ENCODE results near the gene TNS3. TPM values are rescaled to one million over a fixed set of nuclear protein-coding genes. Genes with fewer than 3 reads are reported as not detected.
A peak's percentile ranks its signal among the peaks of the same experiment; 100 is the strongest.

Gene TNS3
- total RNA-seq, 1 donor from 2014 or later: 47.2 TPM

- no peak for ATAC-seq
Observed at GRCh38 chr7:47492716-47493325, 89.1 kb downstream of the TNS3 start.

GRCh38 chr7:47490501-47491265, 91.2 kb downstream of the TNS3 start:
- DNase-seq (ENCODE audit: low spot score) (no peak), ATAC-seq (no peak)

More at GRCh38 chr7:47492716-47493325, 89.1 kb downstream of the TNS3 start:
- DNase-seq (ENCODE audit: low spot score): no peak

DNA sequence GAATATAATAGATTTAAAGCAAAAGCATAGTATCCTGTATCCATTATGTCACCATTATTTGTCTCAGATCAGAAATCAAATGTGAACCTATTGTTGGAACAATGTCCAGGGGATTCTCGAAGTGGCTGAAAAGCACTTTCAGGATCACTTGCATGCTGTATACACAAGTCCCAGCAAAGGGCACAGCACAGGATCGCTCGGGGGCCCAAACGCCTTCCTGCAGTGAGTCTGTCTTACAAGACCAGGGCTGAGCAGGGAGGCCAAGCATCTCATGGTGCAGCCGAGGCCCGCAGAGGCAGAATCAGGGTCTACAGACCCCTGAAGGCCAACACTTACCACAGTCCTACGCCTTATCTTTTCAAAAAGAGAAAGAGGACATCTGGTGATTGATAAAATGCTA, 92.3 kb downstream of the TNS3 start:
- ATAC-seq: no peak
- DNase-seq (ENCODE audit: low spot score): no peak

DNA sequence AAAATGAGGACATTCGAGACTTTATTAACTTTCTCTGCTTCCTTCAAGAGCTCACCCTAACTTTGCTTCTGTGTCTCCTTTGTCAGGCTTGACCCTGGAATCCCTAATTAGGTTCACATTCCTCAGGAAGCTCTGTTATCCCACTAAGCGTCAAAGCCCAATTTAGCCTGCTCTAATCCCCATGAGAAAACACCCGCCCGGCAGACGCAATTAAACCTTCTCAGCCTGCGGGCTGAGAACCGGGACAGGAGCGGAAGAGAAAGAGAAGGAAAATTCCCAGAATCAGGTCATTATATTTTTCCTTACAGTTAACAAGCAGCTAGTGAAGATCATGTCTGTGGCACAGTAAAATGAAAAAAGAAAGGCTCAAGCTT, 93.0 kb downstream of the TNS3 start:
- ATAC-seq: no peak
- DNase-seq (ENCODE audit: low spot score): no peak

GRCh38 chr7:47488201-47488968, 93.5 kb downstream of the TNS3 start:
- no peak for ATAC-seq

GRCh38 chr7:47485640-47486435, 96.1 kb downstream of the TNS3 start:
- peak; percentile 90 for DNase-seq (ENCODE audit: low spot score)

More at GRCh38 chr7:47488201-47488968, 93.5 kb downstream of the TNS3 start:
- no peak for DNase-seq (ENCODE audit: low spot score)

DNA sequence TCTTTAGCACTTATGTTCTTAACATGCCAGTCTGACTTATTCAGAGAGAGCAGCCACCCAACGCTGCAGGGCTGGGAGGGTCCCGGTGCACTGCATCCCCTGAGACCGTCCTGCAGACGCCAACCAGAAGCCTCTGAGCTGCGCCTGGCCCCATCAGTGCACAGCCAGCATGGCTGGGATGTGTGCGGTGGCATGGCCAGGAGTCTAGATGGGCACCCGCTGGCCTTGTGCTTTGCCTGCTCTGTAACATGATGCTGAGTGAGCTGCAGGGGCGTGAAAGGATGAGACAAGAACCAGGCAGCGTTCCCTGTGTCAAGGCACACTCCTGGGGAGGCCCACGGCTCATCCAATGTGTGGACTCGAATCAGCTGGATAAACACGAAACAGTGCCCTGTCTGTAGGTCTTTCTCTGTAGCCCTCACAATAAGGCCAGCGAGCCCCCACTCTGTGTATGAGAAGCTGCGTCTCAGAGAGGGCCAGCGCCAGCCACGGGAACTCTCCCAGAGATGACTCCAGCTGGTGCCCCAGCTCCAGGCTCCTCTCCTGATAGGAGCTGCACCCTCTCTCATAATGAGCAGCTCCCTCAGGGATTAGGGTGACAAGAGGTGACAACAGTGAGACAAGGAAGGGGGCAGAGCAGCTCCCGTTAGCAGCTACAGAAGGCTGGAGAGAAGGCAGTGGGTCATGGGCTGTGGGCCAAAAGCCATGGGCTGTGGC, 96.8 kb downstream of the TNS3 start:
- ATAC-seq: no peak
- DNase-seq (ENCODE audit: low spot score): no peak

More at GRCh38 chr7:47485640-47486435, 96.1 kb downstream of the TNS3 start:
- ATAC-seq: peak; percentile 90

- ATAC-seq (no peak), DNase-seq (ENCODE audit: low spot score) (no peak)
Observed at GRCh38 chr7:47484457-47484856, 97.5 kb downstream of the TNS3 start.

- ATAC-seq (no peak), DNase-seq (ENCODE audit: low spot score) (no peak)
Observed at GRCh38 chr7:47483604-47484273, 98.2 kb downstream of the TNS3 start.

GRCh38 chr7:47482013-47482875, 99.7 kb downstream of the TNS3 start:
- no peak for ATAC-seq

GRCh38 chr7:47481541-47482012, 100.3 kb downstream of the TNS3 start:
- ATAC-seq (no peak), DNase-seq (ENCODE audit: low spot score) (no peak)

More at GRCh38 chr7:47482013-47482875, 99.7 kb downstream of the TNS3 start:
- DNase-seq (ENCODE audit: low spot score): no peak

- DNase-seq (ENCODE audit: low spot score) (no peak), ATAC-seq (no peak)
Observed at GRCh38 chr7:47480576-47481538, 101.1 kb downstream of the TNS3 start.

DNA sequence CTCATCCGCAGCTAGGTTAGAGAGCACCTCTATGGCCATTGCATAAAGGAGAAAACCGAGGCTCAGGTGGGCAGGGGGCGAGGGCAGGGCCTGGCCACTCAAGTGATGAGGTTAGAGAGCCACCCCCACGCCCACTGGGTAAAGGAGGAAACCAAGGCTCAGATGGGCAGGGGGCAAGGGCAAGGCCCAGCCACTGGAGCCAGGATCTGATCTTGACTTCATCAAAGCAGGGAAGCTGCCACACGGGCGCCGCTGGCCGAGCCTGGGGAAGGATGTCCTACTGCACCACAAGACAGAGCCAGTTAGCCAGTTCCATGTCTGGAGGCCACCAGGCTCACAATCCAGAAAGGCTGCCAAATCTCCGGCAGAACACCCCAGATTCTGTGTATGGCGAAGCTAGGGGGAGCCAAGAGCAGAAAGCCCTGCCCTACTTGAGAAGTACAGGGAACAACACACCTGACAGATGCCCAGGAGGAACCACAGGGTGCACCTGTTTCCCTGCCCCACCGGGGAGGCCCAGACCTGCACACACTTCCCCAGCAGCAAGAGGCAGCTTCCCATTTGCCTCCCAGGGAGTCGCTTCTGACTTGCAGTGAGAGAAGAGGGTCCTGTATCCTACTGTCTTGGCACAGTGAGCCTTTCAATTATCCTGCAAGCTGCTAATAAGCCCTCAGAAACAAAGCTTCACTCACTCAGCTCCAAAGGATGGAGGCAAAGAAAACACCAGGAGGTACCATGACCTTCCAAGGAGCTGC, 101.9 kb downstream of the TNS3 start:
- no peak for ATAC-seq
- DNase-seq (ENCODE audit: low spot score): no peak

DNA sequence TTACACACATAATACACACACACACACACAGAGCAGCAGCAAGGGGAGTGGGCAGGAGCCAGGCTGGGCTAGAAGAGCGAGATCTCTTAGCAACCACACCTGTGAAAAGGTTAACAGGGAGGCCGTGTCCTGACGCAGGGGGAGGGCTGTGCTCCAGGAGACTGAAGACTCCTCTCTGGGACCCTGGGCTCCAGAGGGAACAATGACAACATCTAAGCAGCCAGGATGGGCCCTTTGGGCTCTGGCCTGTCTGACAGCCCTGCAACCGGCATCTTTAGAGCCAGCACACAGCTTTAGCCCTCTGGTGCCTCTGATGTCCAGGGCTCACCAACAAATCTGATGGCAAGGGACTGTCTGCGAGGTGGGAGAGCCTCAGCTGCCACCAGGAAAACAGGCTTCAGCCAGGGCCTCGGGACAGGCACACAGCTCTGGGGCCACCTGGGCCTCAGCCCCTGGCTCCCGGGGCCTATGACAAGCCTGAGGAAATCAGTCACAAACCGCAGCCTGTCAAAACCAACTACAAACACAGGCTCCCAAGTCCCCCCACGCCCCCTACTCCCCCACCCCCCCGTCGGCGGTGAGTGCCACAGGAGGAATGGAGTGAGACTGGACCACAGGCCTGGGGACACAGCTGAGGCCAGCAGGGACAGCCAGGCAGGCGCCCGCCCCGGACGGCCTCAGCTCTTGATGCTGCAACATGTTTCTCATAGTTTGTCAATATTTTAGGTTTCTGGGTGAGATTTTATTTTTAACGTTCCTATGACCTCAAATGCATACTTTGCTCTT, 102.8 kb downstream of the TNS3 start:
- no peak for DNase-seq (ENCODE audit: low spot score)
- no peak for ATAC-seq

GRCh38 chr7:47478017-47478344, 103.9 kb downstream of the TNS3 start:
- peak; percentile 63 for ATAC-seq
- DNase-seq (ENCODE audit: low spot score): peak; percentile 81
